ENCODE measurements around the gene MOGAT3. TPM values are rescaled to one million over a fixed set of nuclear protein-coding genes. Genes with fewer than 3 reads are reported as not detected.

The MOGAT3 gene
- total RNA-seq, result not detected in 2 replicates

GRCh38 chr7:101200862-101201599 lies at the start of gene MOGAT3:
TSS of gene MOGAT3 (minus strand) at chr7:101201036. CDS start at chr7:101200854, 182 bp downstream.
- FAIRE-seq, result no peak
- Histone ChIP-seq H3K4me3 (ENCODE audit: low read depth, low read length) (no peak within 1 kb of the TSS), H3K27me3 (ENCODE audit: control insufficient read depth, insufficient read depth, low read length) (peaks cover 15% of the 10 kb centered on the region), H3K36me3 (ENCODE audit: control insufficient read depth, insufficient read depth, low read length) (no peaks in the 10 kb centered on the region)
- no peak for DNase-seq (ENCODE audit: low read depth)
- TF ChIP-seq CTCF (IDR thresholded peaks at IDR 0.05; ENCODE audit: insufficient read depth, low read length, severe bottlenecking), result no peak

- no peaks in the 10 kb centered on the region for H3K27me3 ChIP-seq (ENCODE audit: control insufficient read depth, insufficient read depth, low read length)
- DNase-seq (ENCODE audit: low read depth), result no peak
- no peak for TF ChIP-seq CTCF (IDR thresholded peaks at IDR 0.05; ENCODE audit: insufficient read depth, low read length, severe bottlenecking)
- H3K36me3 ChIP-seq (ENCODE audit: control insufficient read depth, insufficient read depth, low read length), result peaks cover 2% of the 10 kb centered on the region
- no peak for FAIRE-seq
- H3K4me3 ChIP-seq (ENCODE audit: low read depth, low read length), result no peak overlapping the region
These were observed 49.5 kb upstream of the MOGAT3 start for GRCh38 chr7:101250324-101250723.

GRCh38 chr7:101248276-101248675 lies 47.4 kb upstream of the MOGAT3 start:
- Histone ChIP-seq H3K36me3 (ENCODE audit: control insufficient read depth, insufficient read depth, low read length) (peaks cover 2% of the 10 kb centered on the region), H3K27me3 (ENCODE audit: control insufficient read depth, insufficient read depth, low read length) (no peaks in the 10 kb centered on the region), H3K4me3 (ENCODE audit: low read depth, low read length) (no peak overlapping the region)
- TF ChIP-seq CTCF (IDR thresholded peaks at IDR 0.05; ENCODE audit: insufficient read depth, low read length, severe bottlenecking), result no peak
- FAIRE-seq, result no peak
- no peak for DNase-seq (ENCODE audit: low read depth)

DNA sequence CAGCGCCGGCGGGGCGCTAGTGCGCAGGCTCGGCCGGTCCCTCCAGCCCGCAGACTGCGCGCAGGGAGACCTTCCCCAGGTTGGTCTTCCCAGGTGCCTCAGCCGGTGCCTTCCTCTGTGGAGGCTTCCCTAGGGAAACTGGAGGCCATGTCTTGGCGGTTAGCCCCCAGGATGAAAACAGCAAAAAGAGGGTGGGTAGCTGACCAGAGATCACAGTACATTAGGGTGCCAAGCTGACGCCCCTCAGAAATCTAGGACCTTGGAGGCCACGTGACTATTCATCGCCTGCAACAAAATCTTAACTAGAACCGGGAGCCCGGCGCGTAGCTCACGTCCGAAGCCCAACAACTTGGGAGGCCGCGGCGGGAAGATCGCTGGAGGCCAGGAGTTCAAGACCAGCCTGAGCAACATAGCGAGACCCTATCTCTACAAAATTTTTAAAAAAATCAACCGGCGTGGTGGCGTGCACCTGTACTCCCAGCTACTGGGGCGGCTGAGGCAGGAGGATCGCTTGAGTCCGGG lies 44.4 kb upstream of the MOGAT3 start:
- DNase-seq (ENCODE audit: low read depth) (no peak), FAIRE-seq (no peak)
- no peak for TF ChIP-seq CTCF (IDR thresholded peaks at IDR 0.05; ENCODE audit: insufficient read depth, low read length, severe bottlenecking)
- Histone ChIP-seq H3K27me3 (ENCODE audit: control insufficient read depth, insufficient read depth, low read length) (no peaks in the 10 kb centered on the region), H3K36me3 (ENCODE audit: control insufficient read depth, insufficient read depth, low read length) (peaks cover 12% of the 10 kb centered on the region), H3K4me3 (ENCODE audit: low read depth, low read length) (peak overlapping the region; percentile 88)

DNA sequence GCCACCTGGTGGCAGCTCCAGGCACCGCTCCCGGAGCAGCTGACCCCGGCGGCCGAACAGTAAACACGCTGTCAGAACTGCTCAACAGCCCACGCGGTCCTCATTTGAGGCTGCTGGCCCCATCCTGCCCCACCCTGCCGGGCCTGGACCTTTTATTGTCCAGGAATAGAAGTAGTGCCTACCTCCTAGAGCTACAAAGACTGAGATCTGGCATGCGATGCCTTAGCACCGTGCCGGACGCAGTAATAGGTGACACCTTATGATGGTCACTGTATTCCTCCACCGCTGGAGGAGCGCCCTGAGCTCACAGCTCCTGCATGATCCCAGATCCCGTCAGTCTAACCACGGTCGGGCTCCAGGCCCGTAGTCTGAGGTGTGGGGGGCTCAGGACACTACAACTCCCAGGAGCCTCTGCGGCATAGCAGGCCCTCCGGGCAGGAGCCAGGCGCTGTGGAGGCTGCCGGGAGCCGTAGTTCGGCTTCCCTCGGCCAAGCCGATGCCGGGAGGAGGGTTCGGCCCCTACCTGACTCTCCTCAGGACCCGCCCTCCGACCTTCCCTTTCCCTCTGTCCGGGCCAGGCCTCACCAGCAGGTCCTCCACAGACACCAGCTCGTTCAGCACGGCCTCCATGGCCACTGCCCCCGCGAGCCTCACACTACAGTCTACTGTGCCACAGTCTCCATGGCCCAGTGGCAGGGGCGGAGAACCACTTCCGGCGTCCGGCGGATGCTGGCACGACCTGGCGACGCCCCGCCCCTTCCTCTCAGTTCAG lies 43.7 kb upstream of the MOGAT3 start, which contains the start of gene FIS1:
Gene FIS1, minus strand, starts transcription at position 707 of the 772 bp plus-strand sequence. Its CDS starts 77 bp downstream, at position 630.
- no peak for FAIRE-seq
- TF ChIP-seq CTCF (IDR thresholded peaks at IDR 0.05; ENCODE audit: insufficient read depth, low read length, severe bottlenecking), result peak; percentile 89
- peaks cover 16% of the 10 kb centered on the region for H3K36me3 ChIP-seq (ENCODE audit: control insufficient read depth, insufficient read depth, low read length)
- no peaks in the 10 kb centered on the region for H3K27me3 ChIP-seq (ENCODE audit: control insufficient read depth, insufficient read depth, low read length)
- peak within 1 kb of the TSS; percentile 88 for H3K4me3 ChIP-seq (ENCODE audit: low read depth, low read length)
- peak; percentile 78 for DNase-seq (ENCODE audit: low read depth)

Measured in bronchial epithelial cell (primary cell).